NCI-H1105 (cell line): ENCODE data around the gene ARMS2.

Source experiments
- DNase-seq: peaks from one replicate; lab custom pipeline; 2025; lab: John Stamatoyannopoulos, UW

The ARMS2 gene, protein sequence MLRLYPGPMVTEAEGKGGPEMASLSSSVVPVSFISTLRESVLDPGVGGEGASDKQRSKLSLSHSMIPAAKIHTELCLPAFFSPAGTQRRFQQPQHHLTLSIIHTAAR

DNA sequence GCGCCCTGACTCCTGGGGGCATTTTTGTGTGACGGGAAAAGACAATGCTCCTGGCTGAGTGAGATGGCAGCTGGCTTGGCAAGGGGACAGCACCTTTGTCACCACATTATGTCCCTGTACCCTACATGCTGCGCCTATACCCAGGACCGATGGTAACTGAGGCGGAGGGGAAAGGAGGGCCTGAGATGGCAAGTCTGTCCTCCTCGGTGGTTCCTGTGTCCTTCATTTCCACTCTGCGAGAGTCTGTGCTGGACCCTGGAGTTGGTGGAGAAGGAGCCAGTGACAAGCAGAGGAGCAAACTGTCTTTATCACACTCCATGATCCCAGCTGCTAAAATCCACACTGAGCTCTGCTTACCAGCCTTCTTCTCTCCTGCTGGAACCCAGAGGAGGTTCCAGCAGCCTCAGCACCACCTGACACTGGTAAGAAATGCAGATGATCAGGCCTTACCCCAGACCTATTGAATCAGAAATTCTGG is at the start of gene ARMS2:
ARMS2 (plus strand) TSS at position 51 of the 478 bp plus-strand sequence; CDS start at position 126, 75 bp downstream.
- DNase-seq: no peak

DNA sequence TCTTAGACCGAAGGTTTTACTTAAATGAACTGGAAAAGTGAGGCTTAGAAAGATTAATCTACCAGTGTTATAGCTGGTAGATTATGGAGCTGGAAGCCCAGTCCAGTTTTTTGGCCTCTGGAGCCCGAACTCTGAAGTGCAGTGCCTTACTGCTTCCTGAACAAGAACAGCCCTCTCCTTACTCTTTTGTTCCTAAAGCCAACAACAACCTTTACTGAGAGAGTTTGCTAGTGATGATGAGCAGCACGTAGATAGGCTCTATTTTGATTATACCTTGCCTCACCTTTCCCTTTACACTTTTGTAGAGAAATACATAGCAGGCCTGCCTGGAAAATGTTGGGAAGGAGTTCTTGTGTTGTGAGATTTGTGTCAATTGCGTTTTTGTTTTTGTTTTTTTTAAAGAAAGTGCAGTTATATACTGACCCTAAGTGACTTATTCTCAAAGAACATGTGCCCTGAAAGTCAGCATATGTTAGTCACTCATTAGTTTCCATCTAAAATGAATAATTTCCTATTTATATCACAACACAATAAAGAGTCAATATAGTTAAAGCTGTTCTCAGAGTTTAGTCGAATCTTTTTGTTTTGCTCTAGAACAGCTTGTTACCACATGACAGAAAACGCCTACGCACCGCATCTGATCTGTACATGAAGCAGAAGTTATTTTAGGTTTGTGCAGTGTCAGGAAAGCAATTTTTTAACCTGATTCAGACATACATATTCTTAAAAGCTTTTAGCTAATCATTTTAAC is 46.9 kb upstream of the ARMS2 start:
- no peak for DNase-seq

DNA sequence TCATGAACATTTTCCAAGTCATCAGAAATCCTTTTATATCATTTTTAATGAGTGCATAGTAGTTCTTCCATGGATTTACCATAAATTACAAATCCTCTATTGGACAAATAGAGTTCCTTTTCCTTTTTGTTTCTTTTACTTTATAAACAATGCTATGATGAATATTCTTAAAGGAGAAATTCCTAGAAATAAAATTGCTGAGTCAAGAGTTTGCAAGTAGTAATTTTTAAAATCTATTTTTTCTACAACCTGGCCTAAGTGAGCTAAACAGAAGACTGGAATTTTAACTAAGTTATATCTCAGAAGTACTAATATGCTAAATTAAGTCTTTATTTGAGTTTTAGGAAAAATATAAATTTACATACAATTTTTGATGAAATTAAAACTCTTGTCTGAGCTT is 41.1 kb upstream of the ARMS2 start:
- DNase-seq: no peak

DNA sequence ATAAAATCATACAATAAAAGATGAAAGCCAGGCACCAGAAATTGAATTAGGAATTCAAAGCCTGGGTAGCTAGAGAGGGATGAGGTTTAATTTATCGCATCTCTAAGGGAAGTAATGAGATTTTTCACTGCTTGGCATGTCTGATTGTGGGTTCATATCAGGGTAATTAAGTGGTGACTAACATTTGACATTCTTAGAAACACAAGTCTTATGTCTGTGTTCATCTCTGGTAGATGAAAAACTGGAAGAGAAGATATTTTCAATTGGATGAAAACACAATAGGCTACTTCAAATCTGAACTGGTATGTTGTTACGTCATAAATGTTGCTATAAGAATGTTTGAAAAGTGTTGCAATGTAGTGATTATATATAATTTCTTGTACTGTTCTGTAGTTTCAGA is 36.8 kb upstream of the ARMS2 start:
- DNase-seq: no peak

DNA sequence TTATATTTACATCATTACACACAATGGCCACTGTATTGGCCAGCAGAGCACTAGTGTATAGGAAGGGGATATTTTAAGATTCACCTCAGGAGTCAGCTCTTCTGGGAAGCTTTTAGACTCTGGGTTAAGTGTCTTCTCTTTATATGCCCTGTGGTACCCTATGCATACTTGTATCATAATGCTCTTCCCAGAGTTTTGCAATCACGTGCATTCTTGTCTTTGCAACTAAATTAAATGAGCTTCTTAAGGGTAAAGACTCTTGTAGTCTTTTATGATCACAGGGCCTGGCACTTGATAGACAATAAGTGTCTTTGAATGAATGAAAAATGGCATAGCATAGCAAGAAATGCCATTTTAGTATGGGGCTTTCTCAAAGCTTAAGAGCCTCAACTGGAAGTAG is 35.4 kb upstream of the ARMS2 start:
- DNase-seq: no peak

DNA sequence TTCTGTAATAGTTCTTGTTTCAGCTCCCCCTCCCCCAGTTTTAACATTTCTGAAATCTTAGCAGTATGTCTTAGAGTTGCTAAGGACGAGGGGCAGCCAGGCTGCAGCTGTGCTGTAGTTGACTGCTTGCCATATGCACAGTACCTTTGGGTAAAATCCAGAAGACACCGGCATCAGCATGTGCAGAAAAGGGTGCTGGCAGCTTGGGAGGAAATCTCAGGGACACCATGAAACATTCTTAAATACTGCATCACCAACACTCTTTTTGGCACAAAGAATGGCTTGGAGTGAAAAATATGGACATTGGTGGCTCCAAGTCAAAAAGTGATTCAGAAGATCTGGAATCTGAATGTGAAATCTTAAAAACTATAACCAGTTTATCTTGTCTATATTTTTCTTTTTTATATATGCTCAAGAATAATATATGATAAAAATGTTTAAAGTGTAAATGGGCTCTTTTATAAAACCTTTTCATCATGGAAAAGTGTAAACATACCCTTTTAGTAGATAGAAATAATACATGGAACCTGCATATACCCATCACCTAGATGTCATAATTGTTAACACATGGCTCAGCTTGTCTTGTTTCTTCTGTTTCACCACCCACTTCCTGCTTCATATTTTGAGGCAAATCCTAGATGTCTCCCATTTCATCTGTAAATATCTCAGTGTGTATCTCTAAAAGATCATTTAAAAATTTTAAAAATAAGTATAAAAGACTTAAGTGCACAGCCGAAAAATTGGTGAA is 34.4 kb upstream of the ARMS2 start:
- no peak for DNase-seq

DNA sequence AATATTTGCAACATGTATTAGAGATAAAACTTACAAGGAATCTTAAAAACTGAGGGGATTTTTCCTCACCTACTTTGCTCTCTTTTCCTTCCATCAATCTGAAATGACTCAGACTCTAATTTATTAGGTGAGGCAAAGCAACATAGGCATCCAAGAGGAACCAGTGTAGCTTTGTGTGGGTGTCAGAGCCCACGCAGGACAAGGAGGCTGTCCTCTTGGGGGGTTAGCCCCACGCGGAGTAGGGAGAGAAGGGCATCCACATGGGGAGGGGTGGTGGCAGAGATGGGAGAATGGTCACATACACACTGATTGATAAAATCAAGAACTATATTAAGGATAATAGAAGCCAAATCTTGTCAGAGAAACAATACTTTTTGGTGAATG is 33.8 kb upstream of the ARMS2 start:
- no peak for DNase-seq

DNA sequence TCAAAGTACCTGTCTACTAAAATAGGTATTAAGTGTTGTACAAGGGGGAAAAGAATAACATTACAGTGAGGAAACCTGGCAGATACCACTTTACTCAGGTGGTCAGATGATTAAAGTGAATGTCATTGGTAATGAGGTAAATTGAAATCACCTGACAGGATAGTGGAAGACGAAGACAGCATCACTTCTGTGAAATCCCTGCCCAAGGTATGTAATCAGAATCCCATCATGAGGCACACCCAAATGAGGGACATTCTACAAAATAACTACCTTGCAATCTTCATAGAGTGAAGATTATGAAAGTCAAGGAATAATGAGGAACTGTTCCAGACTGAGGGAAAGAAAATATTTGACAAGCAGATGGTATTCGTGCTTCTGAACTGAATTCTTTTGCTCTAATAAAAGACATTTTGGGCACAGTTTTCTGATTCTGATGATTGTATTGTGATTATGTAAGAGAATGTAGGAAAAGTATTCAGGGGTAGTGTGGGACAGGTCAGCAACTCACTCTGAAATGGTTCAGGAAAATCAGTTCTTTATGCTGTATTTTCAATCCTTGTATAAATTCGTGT is 33.3 kb upstream of the ARMS2 start:
- DNase-seq: no peak

DNA sequence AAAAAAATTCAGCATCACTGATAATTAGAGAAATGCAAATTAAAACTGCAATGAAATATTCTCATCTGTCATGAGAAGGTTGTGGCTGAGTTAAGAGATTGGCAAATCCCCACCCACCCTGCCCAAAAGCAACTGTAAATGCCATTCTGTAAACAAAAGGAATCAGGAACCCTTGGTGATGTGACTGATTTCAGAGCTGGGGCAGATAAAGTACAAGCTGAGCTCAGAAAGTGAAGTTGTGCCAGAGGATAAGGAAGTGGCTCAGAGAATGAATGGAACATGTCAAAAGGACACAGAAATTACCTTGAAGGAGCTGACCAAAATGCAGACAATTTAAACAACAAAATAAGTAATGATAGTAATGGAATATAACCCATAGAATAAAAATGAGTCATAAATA is 32.7 kb upstream of the ARMS2 start:
- no peak for DNase-seq

DNA sequence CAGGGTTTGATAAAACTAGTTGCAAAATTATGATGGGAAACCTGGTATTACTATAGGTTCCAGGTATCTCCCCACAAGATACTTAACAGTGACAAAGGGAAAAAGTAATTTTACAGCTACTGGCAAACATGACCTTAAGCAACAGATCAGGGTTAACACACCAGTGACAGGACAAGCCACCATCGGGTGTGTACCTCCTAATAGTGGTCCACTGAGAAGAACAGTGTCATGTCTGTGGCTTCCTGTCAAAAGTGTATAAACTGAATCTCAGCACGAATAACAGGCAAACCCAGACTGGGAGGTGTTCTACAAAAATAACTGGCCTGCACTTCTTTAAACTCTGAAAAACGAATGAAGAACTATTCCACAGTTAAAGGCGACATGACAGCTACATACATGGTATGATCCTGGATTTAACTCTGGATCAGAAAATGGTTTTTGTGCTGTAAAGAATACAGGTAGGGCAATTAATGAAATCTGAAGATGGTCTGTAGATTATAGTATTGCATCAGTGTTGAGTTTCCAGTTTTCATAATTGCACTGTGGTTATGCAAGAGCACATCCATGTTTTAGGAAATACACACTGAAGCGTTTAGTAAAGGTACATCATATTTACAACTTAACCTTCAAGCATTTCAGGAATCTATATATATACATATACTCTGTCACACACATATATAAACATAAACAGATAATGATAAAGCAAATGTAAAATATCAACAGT is 32.0 kb upstream of the ARMS2 start:
- DNase-seq: no peak

DNA sequence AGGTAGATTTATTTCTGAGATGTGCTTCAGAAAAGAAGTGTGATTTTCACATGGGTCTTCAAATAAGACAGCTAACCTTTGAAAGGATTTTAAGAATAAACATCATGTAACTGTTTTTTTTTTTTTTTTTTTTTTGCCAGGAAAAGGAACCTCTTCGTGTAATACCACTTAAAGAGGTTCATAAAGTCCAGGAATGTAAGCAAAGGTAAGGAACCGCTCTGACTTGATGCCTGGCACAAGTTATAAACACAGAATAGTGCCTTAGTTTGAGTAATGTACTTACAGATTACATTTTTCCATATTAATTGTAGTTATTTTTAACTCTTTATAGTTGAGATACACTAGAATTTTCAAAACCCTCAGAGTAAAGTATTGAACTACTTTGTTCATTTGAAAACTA is 30.4 kb upstream of the ARMS2 start:
- DNase-seq: no peak

DNA sequence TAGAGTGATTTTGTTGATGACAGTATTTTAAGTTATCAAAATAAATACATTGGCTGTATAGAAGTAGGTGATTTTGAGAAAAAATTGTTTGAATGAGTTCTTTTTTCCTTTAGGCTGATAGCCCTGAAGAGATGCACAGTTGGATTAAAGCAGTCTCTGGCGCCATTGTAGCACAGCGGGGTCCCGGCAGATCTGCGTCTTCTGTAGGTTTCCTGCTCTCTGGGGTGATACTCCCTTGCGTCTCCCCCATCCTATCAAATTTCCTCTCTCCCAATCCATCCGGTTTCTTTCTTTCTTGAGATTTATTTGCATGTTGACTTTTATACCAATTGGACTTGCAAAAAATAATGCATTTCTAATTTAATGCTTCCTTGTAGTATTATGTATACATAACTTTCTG is 27.6 kb upstream of the ARMS2 start:
- DNase-seq: no peak

DNA sequence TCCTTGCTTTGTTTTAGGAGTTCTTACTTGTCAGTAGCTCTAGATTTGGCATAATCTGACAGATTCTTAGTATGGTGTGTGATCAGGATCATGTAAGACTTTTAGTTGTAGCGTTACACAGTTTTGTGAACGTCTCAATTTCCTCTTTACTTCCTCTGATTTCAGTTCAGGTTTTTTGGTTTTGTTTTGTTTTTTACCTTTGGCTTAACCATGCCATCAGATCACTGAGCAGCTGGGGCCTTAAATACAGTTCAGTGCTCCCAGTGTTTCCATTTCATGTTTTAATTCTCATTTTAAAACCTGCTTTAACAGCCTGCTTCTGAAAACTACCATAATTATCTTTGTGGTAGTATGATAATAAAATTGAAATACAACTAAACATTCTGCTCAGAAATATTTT is 27.2 kb upstream of the ARMS2 start:
- no peak for DNase-seq

DNA sequence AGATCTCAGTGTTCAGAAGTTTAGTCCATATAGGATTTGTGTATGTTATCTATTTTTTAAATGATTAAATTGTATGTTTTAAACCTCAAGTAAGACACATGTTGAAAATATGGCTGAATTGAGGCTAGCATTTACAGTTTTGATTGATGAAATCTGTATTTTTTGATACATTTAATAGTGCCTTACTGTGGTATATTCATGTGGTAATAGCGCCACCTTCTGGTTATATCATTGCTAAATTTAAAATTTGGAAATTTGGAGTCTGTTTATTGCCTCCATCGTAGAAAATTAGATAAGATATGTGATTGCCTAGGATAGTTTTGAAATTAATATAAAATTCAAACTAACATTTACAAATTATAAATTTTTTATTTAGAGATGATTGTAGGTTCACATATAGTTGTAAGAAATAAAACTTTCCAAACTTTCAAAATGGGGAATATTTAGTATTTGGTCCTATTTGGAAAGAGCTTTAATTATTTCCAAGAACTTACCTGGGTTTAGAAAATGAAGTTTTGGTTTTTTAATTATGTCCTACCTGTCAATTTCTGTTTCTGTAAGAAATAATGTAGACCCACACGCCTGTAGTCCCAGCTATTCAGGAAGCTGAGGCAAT is 19.1 kb upstream of the ARMS2 start:
- DNase-seq: peak; percentile 9

DNA sequence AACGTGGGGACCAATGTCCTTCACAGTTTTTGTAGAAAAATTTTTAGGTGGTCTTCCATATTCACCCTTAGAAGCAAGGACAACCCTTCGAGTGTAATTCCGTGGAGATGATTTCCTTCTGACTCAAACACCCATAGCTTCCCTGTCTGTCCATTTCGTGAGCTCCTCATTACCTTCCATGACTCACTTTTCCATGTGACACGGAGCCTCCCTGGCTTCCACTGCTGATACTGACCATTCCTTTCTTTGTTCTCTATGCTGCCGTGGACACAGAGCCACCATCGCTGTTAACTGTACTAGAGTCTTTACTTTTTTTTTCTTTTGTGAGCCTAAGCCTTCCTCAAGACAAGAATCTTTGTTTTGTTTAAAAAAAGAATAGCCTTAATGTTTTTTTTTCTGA is 12.5 kb upstream of the ARMS2 start:
- no peak for DNase-seq

DNA sequence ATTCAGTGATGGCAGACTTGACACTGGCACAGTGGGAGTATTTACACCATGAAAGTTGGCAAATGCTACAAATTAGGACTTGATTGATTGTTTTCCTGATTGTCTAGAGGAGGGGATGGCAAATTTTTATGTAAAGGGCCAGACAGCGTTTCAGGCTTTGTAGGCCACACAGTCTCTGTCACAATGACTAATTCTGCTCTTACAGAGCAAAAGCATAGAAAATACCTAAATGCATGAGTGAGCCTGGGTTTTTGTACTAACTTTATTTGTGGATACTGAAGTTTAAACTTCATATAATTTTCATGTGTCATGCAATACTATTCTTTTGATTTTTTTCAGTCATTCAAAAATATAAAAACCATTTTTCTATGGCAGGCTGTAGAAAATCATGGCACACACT is 9.0 kb upstream of the ARMS2 start:
- no peak for DNase-seq

DNA sequence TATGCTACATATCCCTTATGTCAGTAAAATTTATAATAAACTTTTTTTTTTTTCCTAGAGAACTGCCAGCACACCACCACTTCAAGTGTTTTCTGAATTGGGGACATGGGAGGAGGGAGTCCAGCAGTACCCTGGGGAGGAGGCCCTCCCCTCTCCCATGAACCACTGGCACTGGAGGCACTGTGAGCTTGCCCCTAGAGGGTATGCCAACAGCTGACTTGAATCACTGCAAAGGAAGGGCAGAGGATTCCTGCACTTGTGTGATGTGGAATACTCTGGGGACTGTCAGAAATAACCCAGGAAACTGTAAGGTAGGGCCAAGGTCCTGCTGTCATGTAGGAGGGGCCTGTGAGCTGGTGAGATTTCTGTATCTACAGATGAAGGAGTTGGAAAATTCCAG is 8.5 kb upstream of the ARMS2 start:
- no peak for DNase-seq

DNA sequence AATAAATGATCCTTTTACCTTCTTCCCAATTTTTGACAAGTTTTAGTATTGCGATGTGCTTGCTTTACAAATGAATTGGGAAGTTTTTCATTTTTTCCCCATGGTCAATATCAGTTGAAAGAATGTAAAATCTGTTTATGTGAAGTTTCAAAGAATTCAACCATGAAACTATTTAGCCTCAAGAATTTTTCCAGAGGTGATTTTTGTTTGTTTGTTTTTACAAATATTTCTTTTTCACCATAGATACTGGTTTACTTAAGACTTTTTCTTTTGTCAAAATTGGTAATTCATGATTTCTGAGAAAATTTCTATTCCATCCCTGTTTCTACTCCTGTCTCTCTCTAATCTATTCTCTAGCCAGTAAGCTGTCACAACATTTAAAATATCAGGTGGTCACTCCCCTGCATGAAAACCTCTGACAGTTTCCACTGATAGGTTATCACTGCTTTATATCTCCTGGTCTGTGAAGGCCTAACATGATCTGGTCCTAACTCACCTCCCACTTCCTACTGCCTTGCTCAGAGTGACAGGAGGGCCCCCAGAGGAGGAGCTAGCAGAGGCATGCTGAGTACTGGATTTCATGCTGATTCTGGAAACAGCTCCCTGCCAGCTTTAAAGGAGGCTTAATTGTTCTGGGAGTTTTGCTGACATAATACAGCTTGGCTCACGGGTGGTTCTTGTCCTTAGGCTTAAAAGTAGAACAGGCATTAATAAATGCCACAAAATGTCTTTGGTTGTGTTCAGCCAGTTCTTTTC is 7.6 kb upstream of the ARMS2 start:
- DNase-seq: no peak

DNA sequence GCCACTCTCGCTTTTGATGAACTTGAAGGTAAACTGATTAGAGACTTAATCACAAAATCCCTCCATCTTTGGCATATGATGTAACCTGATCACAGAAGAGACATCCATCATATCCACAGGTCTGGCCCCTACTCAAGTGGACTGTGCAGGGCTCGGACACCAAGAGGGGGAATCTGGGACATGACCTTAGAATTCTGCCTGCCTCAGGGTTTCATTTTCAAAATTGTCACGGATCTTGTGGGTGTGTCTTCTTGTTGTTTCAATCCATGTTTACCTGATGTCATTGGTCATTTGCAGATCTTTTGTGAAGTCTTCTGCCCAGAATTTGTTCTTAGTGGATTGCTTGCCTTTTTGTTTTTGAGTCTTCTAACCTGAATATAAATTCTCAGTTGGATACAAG is 5.9 kb upstream of the ARMS2 start:
- no peak for DNase-seq

DNA sequence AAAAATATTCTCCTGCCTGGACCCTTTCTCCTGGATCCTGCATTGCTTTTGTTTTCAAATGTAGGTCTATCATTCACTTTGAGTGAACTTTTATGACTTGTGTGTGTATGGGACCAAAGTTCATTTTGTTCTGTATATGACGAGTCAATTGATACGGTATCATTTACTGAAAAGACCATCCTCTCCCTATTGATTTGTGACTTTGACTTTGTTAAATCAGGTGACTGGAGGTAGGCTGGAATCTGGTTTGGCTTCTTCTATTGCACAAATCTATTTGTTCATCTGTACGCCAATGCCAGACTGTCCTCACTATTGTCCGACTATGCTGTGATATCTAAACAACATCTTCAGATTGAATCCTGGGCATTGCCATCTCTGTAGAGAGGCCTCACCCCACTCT is 5.3 kb upstream of the ARMS2 start:
- DNase-seq: no peak

DNA sequence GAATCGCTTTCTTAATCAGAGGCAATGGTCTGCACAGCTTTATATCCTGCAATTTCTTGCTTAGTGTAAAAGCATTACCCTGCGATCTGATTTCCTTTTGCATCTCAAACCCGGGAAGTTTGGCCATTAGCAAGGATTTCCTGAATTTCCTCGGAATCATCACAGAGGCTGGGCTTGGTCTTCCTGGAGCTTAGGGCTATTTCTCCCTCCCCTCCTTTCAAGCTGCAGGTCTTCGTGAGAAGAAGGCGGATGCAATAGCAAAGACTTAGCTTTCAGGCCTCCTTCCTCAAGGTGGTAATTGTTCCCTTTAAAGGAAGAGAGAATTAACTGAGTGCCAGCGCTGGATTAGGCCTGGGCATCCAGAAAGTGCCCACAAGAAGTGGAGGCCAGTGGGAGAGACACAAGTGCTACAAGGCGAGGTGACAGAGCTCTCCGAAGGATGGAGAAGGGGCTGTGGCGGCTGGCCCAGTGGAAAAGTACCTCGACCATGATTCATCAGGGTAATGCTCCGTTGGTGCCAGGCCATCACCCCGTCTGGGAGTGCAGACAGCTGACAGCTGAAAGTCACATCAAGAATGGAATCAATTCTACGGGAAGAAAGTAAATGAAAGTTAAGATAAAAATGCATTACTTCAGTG is 4.0 kb upstream of the ARMS2 start:
- DNase-seq: no peak
